Measurements from ENCODE around the gene DOK1.

The DOK1 gene

GRCh38 chr2:74553892-74554819 is at the start of gene DOK1, which contains the start of gene LOXL3:
Gene DOK1 (plus strand): TSS chr2:74554720. CDS start chr2:74554755, 35 bp downstream.
Gene LOXL3 (minus strand): TSS chr2:74553942. CDS start chr2:74552634, 1,308 bp downstream.
- peak; percentile 75 to 80 for DNase-seq (ENCODE audit: low read depth in 2 of 2)

- DNase-seq (ENCODE audit: low read depth in 2 of 2) = no peak
Observed at GRCh38 chr2:74505448-74506246, 48.9 kb upstream of the DOK1 start.

DNA sequence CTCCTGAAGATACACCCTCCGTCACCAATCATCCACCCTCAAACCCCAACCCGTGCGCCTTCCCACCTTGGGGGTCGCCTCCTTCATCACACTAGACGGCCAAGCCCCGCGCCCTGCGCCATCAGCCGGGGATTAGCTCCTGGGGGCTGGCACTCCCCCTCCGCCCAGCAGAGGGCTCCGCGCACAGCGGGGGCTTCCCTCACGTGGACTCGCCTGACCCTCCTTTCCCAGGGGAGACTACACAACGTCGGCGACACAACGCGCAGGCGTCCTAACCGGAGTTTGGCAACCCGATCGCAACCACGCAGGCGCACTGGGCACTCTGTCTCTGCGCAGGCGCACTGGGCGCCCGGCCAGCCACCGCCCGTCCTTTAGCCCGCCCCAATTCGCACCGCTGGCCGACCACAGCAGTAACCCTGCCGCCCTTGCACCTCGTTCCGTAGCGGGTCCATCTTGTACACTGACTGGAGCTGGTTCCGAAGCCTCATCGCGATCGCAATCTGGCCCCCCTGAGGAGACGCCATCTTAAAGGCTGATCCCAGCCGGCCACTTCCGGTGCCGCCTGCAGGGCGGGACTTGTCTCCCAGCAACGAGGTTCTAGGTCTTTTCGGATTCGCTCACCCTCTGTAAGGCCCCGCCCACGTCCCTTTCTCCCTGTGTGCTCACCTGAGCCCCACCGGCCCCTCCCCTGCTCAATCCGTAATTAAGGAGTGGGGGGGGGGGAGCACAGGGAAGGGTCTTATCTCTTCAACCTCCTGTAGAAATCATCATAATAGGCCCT is 47.2 kb upstream of the DOK1 start, which contains the start of gene PCGF1:
PCGF1 (minus strand) TSS at position 551 of the 781 bp plus-strand sequence; CDS start at position 524, 27 bp downstream.
- DNase-seq (ENCODE audit: low read depth in 2 of 2) = peak; percentile 96 to 99

DNA sequence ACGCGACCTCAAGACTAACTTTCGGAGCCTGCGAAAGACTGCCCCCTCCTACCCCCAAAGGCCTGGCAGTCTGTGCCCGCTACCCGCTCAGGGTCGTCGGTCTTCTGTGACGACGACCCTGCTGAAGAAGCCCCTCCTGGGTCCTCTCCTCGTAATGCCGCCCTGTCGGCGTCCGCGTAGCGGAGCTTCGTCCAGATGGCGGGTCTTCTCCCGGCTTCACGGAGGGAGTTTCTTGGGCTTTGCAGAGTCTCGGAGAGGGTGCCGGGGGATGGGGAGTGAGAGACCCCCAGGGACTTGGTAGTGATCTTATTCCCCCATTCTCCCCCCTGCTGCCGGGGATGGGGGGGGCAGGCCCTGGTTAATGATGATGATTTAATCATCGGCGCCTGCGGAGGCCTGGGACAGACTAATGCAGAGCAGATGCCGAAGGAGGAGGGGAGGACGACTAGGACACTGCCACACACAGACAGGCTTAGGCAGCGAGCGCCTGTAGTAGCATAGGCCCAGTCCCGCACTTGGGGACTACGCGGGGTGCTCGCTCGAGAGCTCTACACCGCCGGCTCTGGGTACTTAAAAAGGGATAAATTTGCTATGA is 46.5 kb upstream of the DOK1 start:
- no peak for DNase-seq (ENCODE audit: low read depth in 2 of 2)

DNA sequence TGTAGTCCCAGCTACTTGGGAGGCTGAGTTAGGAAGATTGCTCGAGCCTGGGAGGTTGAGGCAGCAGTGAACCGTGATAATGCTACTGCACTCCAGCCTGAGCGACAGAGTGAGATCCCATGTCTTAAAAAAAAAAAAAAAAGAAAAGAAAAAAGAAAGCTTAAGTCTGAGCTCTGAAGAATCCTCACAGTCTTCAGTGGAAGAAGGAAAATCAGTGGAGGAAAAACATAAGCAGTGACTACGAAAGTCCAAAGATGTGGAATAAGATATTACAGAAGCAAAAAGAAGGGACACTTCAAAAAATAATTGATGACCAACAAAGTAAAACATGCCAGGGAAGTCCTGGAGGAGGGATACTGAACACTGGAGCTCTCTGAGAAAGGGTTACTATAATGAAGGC is 44.2 kb upstream of the DOK1 start:
- no peak for DNase-seq (ENCODE audit: low read depth in 2 of 2)

- DNase-seq (ENCODE audit: low read depth in 2 of 2) = no peak
Observed at GRCh38 chr2:74511104-74511989, 43.2 kb upstream of the DOK1 start.

DNA sequence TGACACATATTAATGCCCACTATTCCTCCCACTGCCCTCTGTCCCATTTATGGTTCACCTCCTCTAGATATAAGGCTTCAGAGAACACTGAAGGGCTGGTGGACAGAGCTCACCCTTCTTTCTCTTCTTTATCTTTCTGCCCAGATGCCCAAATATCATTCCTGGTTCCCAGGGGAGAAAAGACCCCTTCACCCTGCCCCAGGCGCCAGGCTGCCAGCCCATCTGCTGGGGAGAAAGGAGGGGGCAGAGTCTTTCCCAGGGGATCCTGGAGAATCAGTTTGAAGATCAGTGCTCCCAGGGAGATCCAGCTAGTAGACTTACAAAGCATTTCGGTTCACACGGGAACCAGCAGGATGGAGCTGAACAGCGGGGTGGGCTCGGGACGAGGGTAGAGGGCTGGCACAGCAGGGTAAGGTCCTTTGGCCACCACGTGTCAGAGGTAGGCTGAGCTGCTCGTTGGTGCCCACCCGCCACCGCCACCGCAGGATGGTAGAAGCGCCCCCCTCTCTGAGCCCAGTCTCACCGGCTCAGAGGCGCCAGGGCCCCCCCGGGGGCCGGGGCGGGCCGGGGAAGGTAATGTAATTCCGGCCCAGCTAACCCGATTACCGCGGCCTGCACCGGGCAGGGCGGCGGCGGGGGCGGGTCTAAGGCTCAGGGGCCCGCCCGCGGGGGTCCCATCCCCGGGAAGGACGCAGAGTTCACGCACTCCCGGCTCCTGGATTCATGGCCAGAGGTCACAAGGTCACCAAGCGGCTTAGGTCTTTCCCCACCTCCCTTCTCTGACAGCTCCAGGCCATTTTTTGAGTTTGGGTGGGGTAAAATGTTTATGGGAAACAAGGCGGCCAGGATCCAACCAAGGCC is 41.5 kb upstream of the DOK1 start:
- DNase-seq (ENCODE audit: low read depth in 2 of 2) = no peak

- no peak for DNase-seq (ENCODE audit: low read depth in 2 of 2)
Observed at GRCh38 chr2:74513605-74514367, 40.7 kb upstream of the DOK1 start.

GRCh38 chr2:74514368-74515270 is 39.9 kb upstream of the DOK1 start, which contains the start of gene TLX2:
Gene TLX2 (plus strand): TSS chr2:74514450. CDS start chr2:74514807, 357 bp downstream.
- DNase-seq (ENCODE audit: low read depth in 2 of 2) = no peak

DNA sequence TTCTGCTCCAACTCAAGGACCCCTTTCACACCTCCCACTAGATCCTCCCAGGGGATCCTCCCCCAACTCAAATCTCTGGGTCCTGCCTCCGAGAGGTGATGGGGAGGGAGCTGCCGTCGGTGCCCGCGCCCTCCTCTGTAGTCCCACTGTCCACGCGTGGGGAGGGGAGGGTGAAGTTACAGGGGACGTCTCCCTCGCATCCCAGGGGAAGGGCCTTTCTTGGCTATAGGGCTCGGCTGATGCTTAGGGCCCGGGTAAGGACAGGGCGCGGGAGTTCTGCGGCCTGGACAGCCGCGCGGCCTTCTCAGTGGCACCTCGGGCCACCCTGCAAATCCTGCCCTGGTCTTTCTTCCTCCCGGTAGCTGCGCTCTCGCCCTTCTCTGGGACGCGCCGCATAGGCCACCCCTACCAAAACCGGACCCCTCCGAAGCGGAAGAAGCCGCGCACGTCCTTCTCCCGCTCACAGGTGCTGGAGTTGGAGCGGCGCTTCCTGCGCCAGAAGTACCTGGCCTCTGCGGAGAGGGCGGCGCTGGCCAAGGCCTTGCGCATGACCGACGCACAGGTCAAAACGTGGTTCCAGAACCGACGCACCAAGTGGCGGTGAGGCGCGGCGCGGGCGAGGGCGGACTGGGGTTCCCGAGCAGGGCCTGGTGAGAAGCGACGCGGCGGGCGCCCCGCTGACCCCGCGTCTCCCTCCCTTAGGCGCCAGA is 39.1 kb upstream of the DOK1 start:
- DNase-seq (ENCODE audit: low read depth in 2 of 2) = no peak

GRCh38 chr2:74515981-74516633 is 38.4 kb upstream of the DOK1 start:
- peak; percentile 46 to 70 for DNase-seq (ENCODE audit: low read depth in 2 of 2)

- DNase-seq (ENCODE audit: low read depth in 2 of 2) = no peak
Observed at GRCh38 chr2:74516650-74517049, 37.9 kb upstream of the DOK1 start.

DNA sequence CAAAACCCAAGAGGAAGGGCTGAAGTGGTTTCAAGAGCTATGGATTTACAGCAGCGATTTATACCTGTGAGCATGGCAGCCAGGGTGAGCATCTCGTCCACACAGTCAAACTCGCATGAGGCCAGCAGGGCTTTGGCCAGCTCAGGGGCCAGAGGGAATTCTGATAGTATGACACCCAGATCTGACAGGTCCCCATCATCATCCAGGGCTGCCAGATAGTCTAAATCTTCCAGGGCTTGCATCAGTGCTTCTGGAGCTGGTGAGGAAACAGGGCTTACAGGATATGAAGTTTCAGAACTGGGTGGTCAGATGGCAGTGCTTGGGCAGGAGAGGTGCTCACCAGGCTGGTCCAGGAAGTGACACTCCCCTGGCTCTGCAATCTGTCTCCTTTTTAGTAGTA is 32.0 kb upstream of the DOK1 start:
- no peak for DNase-seq (ENCODE audit: low read depth in 2 of 2)

DNA sequence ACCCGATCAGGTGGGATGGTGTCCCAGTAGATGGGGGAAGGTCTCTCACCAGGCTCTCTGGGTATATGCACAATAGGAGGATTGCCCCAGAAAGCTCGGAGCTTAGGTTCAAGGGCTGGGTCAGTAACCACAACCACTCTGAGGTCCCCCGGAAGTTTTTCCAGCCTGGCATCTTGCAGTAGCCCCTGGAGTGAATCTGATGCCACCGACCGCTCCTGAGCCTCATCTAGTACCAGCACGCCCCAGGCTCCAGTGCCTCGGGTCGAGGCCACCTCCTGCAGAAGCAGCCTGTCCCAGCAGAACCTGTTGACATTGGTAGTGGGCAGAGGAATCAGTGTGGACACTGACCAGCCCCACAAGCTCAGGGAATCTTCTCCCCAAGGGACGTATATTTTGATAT is 30.5 kb upstream of the DOK1 start:
- DNase-seq (ENCODE audit: low read depth in 2 of 2) = no peak

- no peak for DNase-seq (ENCODE audit: low read depth in 2 of 2)
Observed at GRCh38 chr2:74524955-74525716, 29.4 kb upstream of the DOK1 start.

Measured in stimulated activated CD8-positive, alpha-beta memory T cell treated with anti-CD3 and anti-CD28 coated beads, Interleukin-2, amount 100 ng/mL, for 48 hours (primary cell).